Measurements from ENCODE around the gene CDADC1. TPM values are rescaled to one million over a fixed set of nuclear protein-coding genes. Genes with fewer than 3 reads are reported as not detected.

Gene CDADC1
- total RNA-seq (2012; rRNA removed), result 1.3 and 2.3 TPM in 2 replicates

GRCh38 chr13:49247643-49248621, at the start of gene CDADC1:
Gene CDADC1 (plus strand): TSS chr13:49247925. CDS start chr13:49248038, 113 bp downstream.
- Histone ChIP-seq H3K4me1 (ENCODE audit: control insufficient read depth, insufficient read depth, low read length) (no peaks in the 10 kb centered on the region), H3K9me3 (replicated peaks; ENCODE audit: low read length) (no peaks in the 10 kb centered on the region), H3K4me3 (ENCODE audit: low read length) (peak within 1 kb of the TSS; percentile 90), H3K9ac (ENCODE audit: low read depth, low read length) (peak within 1 kb of the TSS; percentile 89), H3K4me2 (ENCODE audit: low read length) (peak within 1 kb of the TSS; percentile 97), H3K27me3 (ENCODE audit: control insufficient read depth, insufficient read depth, low read length) (peaks cover 6% of the 10 kb centered on the region), H3K36me3 (ENCODE audit: insufficient read depth, low read length) (no peaks in the 10 kb centered on the region)

- peaks cover 68% of the 10 kb centered on the region for H3K36me3 ChIP-seq (ENCODE audit: insufficient read depth, low read length)
- no peak overlapping the region for H3K9ac ChIP-seq (ENCODE audit: low read depth, low read length)
- no peak overlapping the region for H3K4me2 ChIP-seq (ENCODE audit: low read length)
- H3K27me3 ChIP-seq (ENCODE audit: control insufficient read depth, insufficient read depth, low read length), result no peaks in the 10 kb centered on the region
- H3K9me3 ChIP-seq (replicated peaks; ENCODE audit: low read length), result no peaks in the 10 kb centered on the region
- H3K4me3 ChIP-seq (ENCODE audit: low read length), result no peak overlapping the region
- no peaks in the 10 kb centered on the region for H3K4me1 ChIP-seq (ENCODE audit: control insufficient read depth, insufficient read depth, low read length)
Observed at GRCh38 chr13:49206641-49207040, 41.1 kb upstream of the CDADC1 start.

GRCh38 chr13:49208619-49209018, 39.1 kb upstream of the CDADC1 start:
- H3K4me3 ChIP-seq (ENCODE audit: low read length), result no peak overlapping the region
- H3K9me3 ChIP-seq (replicated peaks; ENCODE audit: low read length), result no peaks in the 10 kb centered on the region
- H3K9ac ChIP-seq (ENCODE audit: low read depth, low read length), result no peak overlapping the region
- peaks cover 61% of the 10 kb centered on the region for H3K36me3 ChIP-seq (ENCODE audit: insufficient read depth, low read length)
- no peaks in the 10 kb centered on the region for H3K27me3 ChIP-seq (ENCODE audit: control insufficient read depth, insufficient read depth, low read length)
- no peaks in the 10 kb centered on the region for H3K4me1 ChIP-seq (ENCODE audit: control insufficient read depth, insufficient read depth, low read length)
- no peak overlapping the region for H3K4me2 ChIP-seq (ENCODE audit: low read length)

GRCh38 chr13:49210114-49210513, 37.6 kb upstream of the CDADC1 start:
- Histone ChIP-seq H3K4me2 (ENCODE audit: low read length) (no peak overlapping the region), H3K4me3 (ENCODE audit: low read length) (no peak overlapping the region), H3K9me3 (replicated peaks; ENCODE audit: low read length) (no peaks in the 10 kb centered on the region), H3K9ac (ENCODE audit: low read depth, low read length) (no peak overlapping the region), H3K4me1 (ENCODE audit: control insufficient read depth, insufficient read depth, low read length) (no peaks in the 10 kb centered on the region), H3K27me3 (ENCODE audit: control insufficient read depth, insufficient read depth, low read length) (no peaks in the 10 kb centered on the region), H3K36me3 (ENCODE audit: insufficient read depth, low read length) (peaks cover 55% of the 10 kb centered on the region)

GRCh38 chr13:49210669-49211068, 37.1 kb upstream of the CDADC1 start:
- Histone ChIP-seq H3K9me3 (replicated peaks; ENCODE audit: low read length) (no peaks in the 10 kb centered on the region), H3K4me3 (ENCODE audit: low read length) (no peak overlapping the region), H3K4me2 (ENCODE audit: low read length) (no peak overlapping the region), H3K4me1 (ENCODE audit: control insufficient read depth, insufficient read depth, low read length) (no peaks in the 10 kb centered on the region), H3K9ac (ENCODE audit: low read depth, low read length) (no peak overlapping the region), H3K27me3 (ENCODE audit: control insufficient read depth, insufficient read depth, low read length) (no peaks in the 10 kb centered on the region), H3K36me3 (ENCODE audit: insufficient read depth, low read length) (peaks cover 51% of the 10 kb centered on the region)

GRCh38 chr13:49213539-49213938, 34.2 kb upstream of the CDADC1 start:
- Histone ChIP-seq H3K27me3 (ENCODE audit: control insufficient read depth, insufficient read depth, low read length) (peaks cover 18% of the 10 kb centered on the region), H3K9ac (ENCODE audit: low read depth, low read length) (no peak overlapping the region), H3K9me3 (replicated peaks; ENCODE audit: low read length) (no peaks in the 10 kb centered on the region), H3K4me3 (ENCODE audit: low read length) (no peak overlapping the region), H3K36me3 (ENCODE audit: insufficient read depth, low read length) (peaks cover 24% of the 10 kb centered on the region), H3K4me1 (ENCODE audit: control insufficient read depth, insufficient read depth, low read length) (no peaks in the 10 kb centered on the region), H3K4me2 (ENCODE audit: low read length) (no peak overlapping the region)

- Histone ChIP-seq H3K36me3 (ENCODE audit: insufficient read depth, low read length) (peaks cover 18% of the 10 kb centered on the region), H3K9me3 (replicated peaks; ENCODE audit: low read length) (no peaks in the 10 kb centered on the region), H3K4me3 (ENCODE audit: low read length) (no peak overlapping the region), H3K9ac (ENCODE audit: low read depth, low read length) (no peak overlapping the region), H3K4me2 (ENCODE audit: low read length) (no peak overlapping the region), H3K27me3 (ENCODE audit: control insufficient read depth, insufficient read depth, low read length) (peaks cover 25% of the 10 kb centered on the region), H3K4me1 (ENCODE audit: control insufficient read depth, insufficient read depth, low read length) (no peaks in the 10 kb centered on the region)
Observed at GRCh38 chr13:49213997-49214916, 33.5 kb upstream of the CDADC1 start.

- peaks cover 32% of the 10 kb centered on the region for H3K27me3 ChIP-seq (ENCODE audit: control insufficient read depth, insufficient read depth, low read length)
- H3K4me3 ChIP-seq (ENCODE audit: low read length), result no peak overlapping the region
- H3K9ac ChIP-seq (ENCODE audit: low read depth, low read length), result no peak overlapping the region
- no peaks in the 10 kb centered on the region for H3K9me3 ChIP-seq (replicated peaks; ENCODE audit: low read length)
- H3K36me3 ChIP-seq (ENCODE audit: insufficient read depth, low read length), result peaks cover 18% of the 10 kb centered on the region
- H3K4me2 ChIP-seq (ENCODE audit: low read length), result no peak overlapping the region
- H3K4me1 ChIP-seq (ENCODE audit: control insufficient read depth, insufficient read depth, low read length), result peaks cover 3% of the 10 kb centered on the region
Observed at GRCh38 chr13:49214917-49215376, 32.8 kb upstream of the CDADC1 start.

GRCh38 chr13:49216334-49216733, 31.4 kb upstream of the CDADC1 start:
- H3K27me3 ChIP-seq (ENCODE audit: control insufficient read depth, insufficient read depth, low read length), result peaks cover 45% of the 10 kb centered on the region
- H3K4me2 ChIP-seq (ENCODE audit: low read length), result no peak overlapping the region
- H3K4me3 ChIP-seq (ENCODE audit: low read length), result no peak overlapping the region
- H3K36me3 ChIP-seq (ENCODE audit: insufficient read depth, low read length), result peaks cover 11% of the 10 kb centered on the region
- no peak overlapping the region for H3K9ac ChIP-seq (ENCODE audit: low read depth, low read length)
- H3K4me1 ChIP-seq (ENCODE audit: control insufficient read depth, insufficient read depth, low read length), result peaks cover 10% of the 10 kb centered on the region
- no peaks in the 10 kb centered on the region for H3K9me3 ChIP-seq (replicated peaks; ENCODE audit: low read length)

GRCh38 chr13:49217962-49218492, 29.7 kb upstream of the CDADC1 start:
- Histone ChIP-seq H3K36me3 (ENCODE audit: insufficient read depth, low read length) (no peaks in the 10 kb centered on the region), H3K27me3 (ENCODE audit: control insufficient read depth, insufficient read depth, low read length) (peaks cover 62% of the 10 kb centered on the region), H3K4me3 (ENCODE audit: low read length) (no peak overlapping the region), H3K9ac (ENCODE audit: low read depth, low read length) (no peak overlapping the region), H3K9me3 (replicated peaks; ENCODE audit: low read length) (no peaks in the 10 kb centered on the region), H3K4me2 (ENCODE audit: low read length) (peak overlapping the region; percentile 10), H3K4me1 (ENCODE audit: control insufficient read depth, insufficient read depth, low read length) (peaks cover 10% of the 10 kb centered on the region)

GRCh38 chr13:49218493-49219051, 29.2 kb upstream of the CDADC1 start:
- no peaks in the 10 kb centered on the region for H3K9me3 ChIP-seq (replicated peaks; ENCODE audit: low read length)
- H3K4me2 ChIP-seq (ENCODE audit: low read length), result peak overlapping the region; percentile 10
- no peaks in the 10 kb centered on the region for H3K36me3 ChIP-seq (ENCODE audit: insufficient read depth, low read length)
- H3K4me1 ChIP-seq (ENCODE audit: control insufficient read depth, insufficient read depth, low read length), result peaks cover 10% of the 10 kb centered on the region
- H3K4me3 ChIP-seq (ENCODE audit: low read length), result no peak overlapping the region
- H3K27me3 ChIP-seq (ENCODE audit: control insufficient read depth, insufficient read depth, low read length), result peaks cover 68% of the 10 kb centered on the region
- H3K9ac ChIP-seq (ENCODE audit: low read depth, low read length), result no peak overlapping the region
